GM18867 (cell line): ENCODE data around the gene MGAT4A.

ENCODE experiments used
- ATAC-seq: cut with Tn5 transposase; IDR thresholded peaks from one replicate; pipeline ENCODE4 v1.9.1; 2021; ENCODE audit warnings: mild to moderate bottlenecking, moderate library complexity; ENCODE audit not compliant: unreplicated experiment

MGAT4A gene

GRCh38 chr2:98731041-98731893 lies at the start of gene MGAT4A:
TSS of gene MGAT4A (minus strand) at chr2:98731132. CDS start at chr2:98726332, 4,800 bp downstream.
- peak; percentile 84 for ATAC-seq

GRCh38 chr2:98778741-98779483 lies 48.0 kb upstream of the MGAT4A start:
- ATAC-seq = no peak

- ATAC-seq = no peak
Observed at GRCh38 chr2:98778151-98778550, 47.2 kb upstream of the MGAT4A start.

GRCh38 chr2:98777710-98778109 lies 46.8 kb upstream of the MGAT4A start:
- no peak for ATAC-seq

GRCh38 chr2:98777076-98777475 lies 46.1 kb upstream of the MGAT4A start:
- ATAC-seq = no peak

- no peak for ATAC-seq
Observed at GRCh38 chr2:98776136-98776535, 45.2 kb upstream of the MGAT4A start.

- ATAC-seq = no peak
Observed at GRCh38 chr2:98775146-98775986, 44.4 kb upstream of the MGAT4A start.

- ATAC-seq = no peak
Observed at GRCh38 chr2:98773907-98774306, 43.0 kb upstream of the MGAT4A start.

- ATAC-seq = no peak
Observed at GRCh38 chr2:98773169-98773568, 42.2 kb upstream of the MGAT4A start.

GRCh38 chr2:98772536-98772935 lies 41.6 kb upstream of the MGAT4A start:
- no peak for ATAC-seq

GRCh38 chr2:98771721-98772524 lies 41.0 kb upstream of the MGAT4A start:
- peak; percentile 57 for ATAC-seq

- no peak for ATAC-seq
Observed at GRCh38 chr2:98771264-98771663, 40.3 kb upstream of the MGAT4A start.

GRCh38 chr2:98769784-98770183 lies 38.9 kb upstream of the MGAT4A start:
- ATAC-seq = no peak

- no peak for ATAC-seq
Observed at GRCh38 chr2:98769114-98769476, 38.2 kb upstream of the MGAT4A start.

GRCh38 chr2:98768384-98769113 lies 37.6 kb upstream of the MGAT4A start:
- no peak for ATAC-seq

- ATAC-seq = no peak
Observed at GRCh38 chr2:98764499-98764898, 33.6 kb upstream of the MGAT4A start.

- ATAC-seq = no peak
Observed at GRCh38 chr2:98763209-98763951, 32.4 kb upstream of the MGAT4A start.

- ATAC-seq = no peak
Observed at GRCh38 chr2:98761909-98762308, 31.0 kb upstream of the MGAT4A start.

GRCh38 chr2:98761267-98761781 lies 30.4 kb upstream of the MGAT4A start:
- no peak for ATAC-seq
